ENCODE results near the gene TIGD6. TPM values are rescaled to one million over a fixed set of nuclear protein-coding genes. Genes with fewer than 3 reads are reported as not detected.

TIGD6 gene
- total and polyA plus RNA-seq, 4 donors: 3.0 to 5.0 (median 4.2) TPM

DNA sequence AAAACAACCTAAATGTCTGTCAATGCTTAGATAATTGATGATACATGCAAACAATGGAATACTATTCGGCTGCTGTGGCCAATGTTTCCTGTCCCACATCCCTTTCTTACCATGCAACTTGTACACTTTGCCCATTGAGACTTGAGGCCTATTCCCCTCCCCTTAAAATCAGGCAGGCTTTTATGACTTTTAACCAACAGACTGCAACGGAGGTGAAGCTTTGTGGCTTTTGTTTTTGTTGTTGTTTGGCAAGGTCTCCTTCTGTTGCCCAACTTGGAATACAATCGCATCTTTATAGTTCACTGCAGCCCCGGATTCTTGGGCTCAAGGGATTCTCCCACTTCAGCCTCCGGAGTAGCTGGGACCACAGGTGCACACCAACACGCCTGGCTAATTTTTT lies 45.7 kb downstream of the TIGD6 start:
- Histone ChIP-seq H3K4me1 (ENCODE audit: control insufficient read depth in 5 of 5, insufficient read depth in 5 of 5, low read length in 5 of 5) (peaks cover 3 to 8% (median 4%) of the 10 kb centered on the region in 5 donors), H3K36me3 (ENCODE audit: control insufficient read depth in 4 of 4, insufficient read depth in 4 of 4, low read length in 4 of 4) (no peaks in the 10 kb centered on the region), H3K4me3 (no peak overlapping the region), H3K9me3 (ENCODE audit: control insufficient read depth in 4 of 4, insufficient read depth in 3 of 4, low read length in 3 of 4) (no peaks in the 10 kb centered on the region), H3K27me3 (ENCODE audit: control insufficient read depth in 3 of 3, insufficient read depth in 3 of 3, low read length in 2 of 3) (no peaks in the 10 kb centered on the region), H3K9ac (ENCODE audit: insufficient read depth in 1 of 2, low read length in 2 of 2) (no peak overlapping the region), H3K27ac (ENCODE audit: low read depth in 1 of 2, low read length in 1 of 2) (no peak overlapping the region)
- ATAC-seq (ENCODE audit: insufficient read depth, low FRiP score): no peak
- no peak for DNase-seq
- TF ChIP-seq, protein P1, sequence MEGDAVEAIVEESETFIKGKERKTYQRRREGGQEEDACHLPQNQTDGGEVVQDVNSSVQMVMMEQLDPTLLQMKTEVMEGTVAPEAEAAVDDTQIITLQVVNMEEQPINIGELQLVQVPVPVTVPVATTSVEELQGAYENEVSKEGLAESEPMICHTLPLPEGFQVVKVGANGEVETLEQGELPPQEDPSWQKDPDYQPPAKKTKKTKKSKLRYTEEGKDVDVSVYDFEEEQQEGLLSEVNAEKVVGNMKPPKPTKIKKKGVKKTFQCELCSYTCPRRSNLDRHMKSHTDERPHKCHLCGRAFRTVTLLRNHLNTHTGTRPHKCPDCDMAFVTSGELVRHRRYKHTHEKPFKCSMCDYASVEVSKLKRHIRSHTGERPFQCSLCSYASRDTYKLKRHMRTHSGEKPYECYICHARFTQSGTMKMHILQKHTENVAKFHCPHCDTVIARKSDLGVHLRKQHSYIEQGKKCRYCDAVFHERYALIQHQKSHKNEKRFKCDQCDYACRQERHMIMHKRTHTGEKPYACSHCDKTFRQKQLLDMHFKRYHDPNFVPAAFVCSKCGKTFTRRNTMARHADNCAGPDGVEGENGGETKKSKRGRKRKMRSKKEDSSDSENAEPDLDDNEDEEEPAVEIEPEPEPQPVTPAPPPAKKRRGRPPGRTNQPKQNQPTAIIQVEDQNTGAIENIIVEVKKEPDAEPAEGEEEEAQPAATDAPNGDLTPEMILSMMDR (IDR thresholded peaks at IDR 0.05; ENCODE audit: control extremely low read depth, extremely low read depth): no peak
- 76 to 77% methylated on average over 6 of the region's 6 CpGs for WGBS, 2 donors

- no peak overlapping the region for H3K9ac ChIP-seq (ENCODE audit: insufficient read depth in 1 of 2, low read length in 2 of 2)
- no peaks in the 10 kb centered on the region for H3K9me3 ChIP-seq (ENCODE audit: control insufficient read depth in 4 of 4, insufficient read depth in 3 of 4, low read length in 3 of 4)
- TF ChIP-seq, protein P1 (IDR thresholded peaks at IDR 0.05; ENCODE audit: control extremely low read depth, extremely low read depth): no peak
- WGBS, 2 donors: 76 to 87% methylated on average over 9 of the region's 9 CpGs
- DNase-seq (peak in 2 of 3 donors; percentile 14 to 22), ATAC-seq (ENCODE audit: insufficient read depth, low FRiP score) (no peak)
- H3K4me1 ChIP-seq (ENCODE audit: control insufficient read depth in 5 of 5, insufficient read depth in 5 of 5, low read length in 5 of 5): peaks cover 0 to 5% (median 0%) of the 10 kb centered on the region in 5 donors
- H3K27me3 ChIP-seq (ENCODE audit: control insufficient read depth in 3 of 3, insufficient read depth in 3 of 3, low read length in 2 of 3): no peaks in the 10 kb centered on the region
- no peak overlapping the region for H3K27ac ChIP-seq (ENCODE audit: low read depth in 1 of 2, low read length in 1 of 2)
- no peak overlapping the region for H3K4me3 ChIP-seq
- no peaks in the 10 kb centered on the region for H3K36me3 ChIP-seq (ENCODE audit: control insufficient read depth in 4 of 4, insufficient read depth in 4 of 4, low read length in 4 of 4)
Measured at GRCh38 chr5:149953436-149954121, 46.9 kb downstream of the TIGD6 start.

- Histone ChIP-seq H3K36me3 (ENCODE audit: control insufficient read depth in 4 of 4, insufficient read depth in 4 of 4, low read length in 4 of 4) (no peaks in the 10 kb centered on the region), H3K27ac (ENCODE audit: low read depth in 1 of 2, low read length in 1 of 2) (no peak overlapping the region), H3K27me3 (ENCODE audit: control insufficient read depth in 3 of 3, insufficient read depth in 3 of 3, low read length in 2 of 3) (no peaks in the 10 kb centered on the region), H3K4me3 (no peak overlapping the region), H3K9ac (ENCODE audit: insufficient read depth in 1 of 2, low read length in 2 of 2) (no peak overlapping the region), H3K4me1 (ENCODE audit: control insufficient read depth in 5 of 5, insufficient read depth in 5 of 5, low read length in 5 of 5) (peaks cover 0 to 5% (median 0%) of the 10 kb centered on the region in 5 donors), H3K9me3 (ENCODE audit: control insufficient read depth in 4 of 4, insufficient read depth in 3 of 4, low read length in 3 of 4) (no peaks in the 10 kb centered on the region)
- TF ChIP-seq, protein P1 (IDR thresholded peaks at IDR 0.05; ENCODE audit: control extremely low read depth, extremely low read depth): no peak
- ATAC-seq (ENCODE audit: insufficient read depth, low FRiP score): no peak
- DNase-seq: no peak
- WGBS, 2 donors: 81 to 94% methylated on average over 6 of the region's 6 CpGs
Measured at GRCh38 chr5:149951138-149951749, 49.2 kb downstream of the TIGD6 start.

Measured in lung (tissue), 12 donors.